NCI-H345 treated with DMSO at 0.1 percent for 48 hours (cell line): ENCODE measurements around the gene ARMC9.
"Not testable (repeated sequence)": the region's sequence is repeated elsewhere in the genome, so short reads cannot be mapped to it uniquely, and the experiment has no call there.

Experiments
- DNase-seq: peaks from one replicate; lab custom pipeline; 2025; ENCODE audit not compliant: unreplicated experiment; lab: John Stamatoyannopoulos, UW

ARMC9 gene

DNA sequence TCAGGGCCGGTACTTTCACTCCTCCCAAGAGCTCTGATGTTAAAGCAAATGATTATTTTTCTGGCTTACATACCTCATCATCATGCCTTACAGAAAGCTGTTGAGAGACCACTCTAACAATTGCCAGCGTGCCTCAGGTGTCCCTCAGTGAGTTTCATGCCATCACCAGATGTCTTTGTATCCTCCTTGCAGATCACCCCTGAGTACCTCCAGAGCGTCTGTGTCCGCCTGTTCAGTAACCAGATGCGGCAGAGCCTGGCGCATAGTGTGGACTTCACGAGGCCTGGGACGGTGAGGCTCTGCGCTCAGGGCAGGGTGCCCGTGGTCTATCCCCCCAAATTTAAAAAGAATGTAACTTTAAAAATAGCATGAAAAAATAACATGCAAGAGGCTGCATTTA is 41.3 kb downstream of the ARMC9 start:
- DNase-seq: no peak

DNA sequence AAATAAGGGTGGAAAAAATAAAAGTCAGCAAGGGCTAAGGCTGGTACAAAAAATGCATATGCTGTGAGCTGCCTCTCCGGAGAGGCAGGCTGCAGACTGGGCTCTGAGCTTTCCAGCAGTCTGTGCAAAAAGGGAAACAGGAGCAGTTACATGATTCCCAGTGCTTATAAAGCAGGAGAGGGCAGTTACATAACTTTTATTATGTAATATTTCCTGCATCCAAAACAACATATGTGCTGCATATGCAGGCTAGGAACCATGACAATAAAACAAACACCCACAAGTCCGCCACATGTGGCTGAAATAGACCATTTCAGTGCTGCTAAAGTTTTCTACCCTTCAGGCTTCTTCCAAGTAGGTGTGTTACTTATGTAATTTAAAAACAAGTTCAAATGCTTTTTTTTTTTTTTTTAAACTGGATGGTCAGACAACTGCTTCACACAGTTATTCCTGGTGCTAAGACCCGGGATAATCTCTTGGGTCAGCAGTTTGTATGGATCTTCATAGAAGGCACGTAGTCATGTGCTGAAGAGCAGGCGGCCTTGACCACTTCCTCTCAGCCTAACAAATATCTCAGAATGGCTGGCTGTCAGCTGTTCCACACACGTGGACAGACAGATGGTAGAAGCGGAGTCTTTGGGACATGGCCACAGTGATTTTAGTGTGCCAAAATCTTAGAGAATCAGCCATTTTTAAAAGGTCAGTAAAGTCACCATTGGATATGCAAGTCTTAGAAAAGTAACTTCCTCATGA is 43.5 kb downstream of the ARMC9 start:
- DNase-seq: no peak

DNA sequence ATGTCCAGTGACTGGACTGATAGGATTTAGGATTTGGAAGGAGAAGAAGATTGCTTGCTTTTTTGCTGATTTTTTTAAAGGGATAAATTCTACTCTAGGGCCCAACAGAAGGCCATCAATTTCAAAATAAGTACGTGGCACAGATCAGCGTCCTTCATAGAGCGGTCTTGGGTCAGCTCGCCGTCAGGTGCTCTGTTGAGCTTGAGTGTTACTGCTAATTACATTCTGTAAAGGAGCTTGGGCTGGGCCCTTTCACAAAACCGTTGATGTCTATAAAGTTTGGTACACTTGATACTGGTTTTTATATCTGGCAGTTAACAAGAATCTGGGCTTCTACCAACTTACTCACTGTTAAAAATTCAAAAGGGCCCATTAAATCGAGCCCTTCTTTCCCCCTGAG is 45.4 kb downstream of the ARMC9 start:
- no peak for DNase-seq

- DNase-seq: no peak
These were observed 46.2 kb downstream of the ARMC9 start for GRCh38 chr2:231244382-231245248.

- DNase-seq: no peak
These were observed 47.0 kb downstream of the ARMC9 start for GRCh38 chr2:231245249-231246094.

DNA sequence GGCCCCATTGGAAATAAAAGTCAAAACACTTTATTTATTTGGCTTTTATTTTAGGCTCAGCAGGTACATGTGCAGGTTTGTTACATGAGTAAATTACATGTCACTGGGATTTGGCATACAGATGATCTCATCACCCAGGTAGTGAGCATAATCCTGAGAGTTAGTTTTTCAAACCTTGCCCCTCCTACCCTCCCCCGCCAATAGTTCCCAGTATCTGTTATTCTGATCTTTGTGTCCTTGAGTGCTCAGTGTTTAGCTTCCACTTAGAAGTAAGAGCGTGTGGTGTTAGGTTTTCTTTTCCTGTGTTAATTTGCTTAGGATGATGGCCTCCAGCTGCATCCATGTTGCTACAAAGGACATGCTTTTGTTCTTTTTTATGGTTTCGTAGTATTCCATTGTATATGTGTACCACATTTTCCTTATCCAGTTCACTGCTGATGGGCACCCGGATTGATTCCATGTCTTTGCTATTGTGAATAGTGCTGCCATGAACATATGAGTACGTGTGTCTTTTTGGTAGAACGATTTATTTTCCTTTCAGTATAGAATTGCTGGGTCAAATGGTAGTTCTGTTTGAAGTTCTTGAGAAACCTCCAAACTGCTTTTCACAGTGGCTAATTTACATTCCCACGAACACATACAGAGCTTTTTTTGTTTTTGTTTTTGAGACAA is 47.9 kb downstream of the ARMC9 start:
- no peak for DNase-seq

GRCh38 chr2:231250146-231250545 is 51.7 kb downstream of the ARMC9 start:
- no peak for DNase-seq

GRCh38 chr2:231250698-231251097 is 52.3 kb downstream of the ARMC9 start:
- no peak for DNase-seq

DNA sequence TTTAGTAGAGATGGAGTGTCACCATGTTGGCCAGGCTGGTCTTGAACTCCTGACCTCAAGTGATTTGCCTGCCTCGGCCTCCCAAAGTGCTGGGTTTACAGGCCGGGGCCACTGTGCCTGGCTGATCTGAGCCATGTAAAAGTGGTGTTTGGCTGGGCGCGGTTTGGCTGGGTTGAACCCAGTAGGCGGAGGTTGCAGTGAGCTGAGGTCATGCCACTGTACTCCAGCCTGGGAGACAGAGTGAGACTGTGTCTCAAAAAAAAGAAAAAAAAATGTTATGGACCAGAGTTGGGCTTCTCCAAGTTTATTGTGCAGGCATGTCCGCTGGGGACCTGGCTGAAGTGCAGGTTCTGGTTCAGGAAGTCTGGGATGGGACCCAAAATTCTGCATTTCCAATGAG is 54.9 kb downstream of the ARMC9 start:
- DNase-seq: not testable (repeated sequence)

DNA sequence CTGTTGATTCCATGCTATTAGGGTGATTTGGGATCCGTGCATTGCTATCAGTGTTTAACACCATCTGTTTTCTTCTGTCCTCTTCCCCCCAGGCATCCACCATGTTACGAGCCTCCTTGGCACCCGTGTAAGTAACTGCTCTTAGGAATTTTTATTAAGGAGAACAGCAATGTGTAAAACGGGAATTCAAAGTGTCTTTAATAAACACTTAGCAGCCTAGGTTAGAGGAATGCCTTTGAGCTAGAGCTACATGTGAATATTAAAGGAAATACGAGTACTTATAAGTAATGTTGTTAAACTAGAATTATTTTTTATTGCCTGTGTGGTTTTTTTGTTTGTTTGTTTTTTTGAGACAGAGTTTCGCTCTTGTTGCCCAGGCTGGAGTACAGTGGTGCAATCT is 58.1 kb downstream of the ARMC9 start:
- DNase-seq: no peak

- no peak for DNase-seq
These were observed 59.3 kb downstream of the ARMC9 start for GRCh38 chr2:231257763-231258162.

DNA sequence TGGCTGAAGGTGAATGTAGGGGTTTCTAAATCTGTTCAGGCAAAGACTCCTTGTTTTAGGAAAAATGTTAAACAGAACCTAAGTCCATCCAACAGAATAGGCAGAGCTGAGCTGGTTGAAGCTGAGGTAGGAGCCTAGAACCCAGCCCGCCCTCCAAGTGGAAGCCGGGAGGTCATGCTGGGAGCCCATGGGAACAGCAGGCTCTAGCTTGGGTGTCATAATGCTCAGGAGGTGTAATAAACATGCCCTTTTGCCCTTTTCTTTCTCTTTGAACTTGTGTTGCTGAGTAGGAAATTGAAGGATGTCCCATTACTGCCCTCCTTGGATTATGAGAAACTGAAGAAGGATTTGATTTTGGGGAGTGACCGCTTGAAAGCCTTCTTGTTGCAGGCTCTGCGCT is 60.3 kb downstream of the ARMC9 start:
- no peak for DNase-seq

- DNase-seq: no peak
These were observed 60.7 kb downstream of the ARMC9 start for GRCh38 chr2:231259104-231259503.

- no peak for DNase-seq
These were observed 62.2 kb downstream of the ARMC9 start for GRCh38 chr2:231260442-231261208.

- DNase-seq: no peak
These were observed 64.8 kb downstream of the ARMC9 start for GRCh38 chr2:231263118-231263831.

- no peak for DNase-seq
These were observed 72.0 kb downstream of the ARMC9 start for GRCh38 chr2:231270221-231271114.

DNA sequence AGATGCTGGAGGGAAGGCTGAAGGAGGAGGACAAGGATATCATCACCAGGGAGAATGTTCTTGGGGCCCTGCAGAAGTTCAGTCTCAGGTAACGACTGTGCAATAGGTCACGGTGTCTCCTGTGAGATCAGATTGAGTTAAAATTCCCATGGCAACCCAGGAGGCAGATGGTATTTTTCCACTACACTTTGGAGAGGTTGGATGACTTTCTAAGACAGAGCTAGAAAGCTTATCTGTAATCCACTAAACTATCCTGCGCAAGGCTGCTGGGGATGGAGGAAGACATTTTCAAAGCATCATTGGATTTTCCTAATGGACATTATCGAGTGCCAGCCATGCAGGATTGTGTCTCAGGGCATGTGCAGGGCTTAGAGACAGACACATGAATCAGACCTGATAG is 74.6 kb downstream of the ARMC9 start:
- DNase-seq: no peak

DNA sequence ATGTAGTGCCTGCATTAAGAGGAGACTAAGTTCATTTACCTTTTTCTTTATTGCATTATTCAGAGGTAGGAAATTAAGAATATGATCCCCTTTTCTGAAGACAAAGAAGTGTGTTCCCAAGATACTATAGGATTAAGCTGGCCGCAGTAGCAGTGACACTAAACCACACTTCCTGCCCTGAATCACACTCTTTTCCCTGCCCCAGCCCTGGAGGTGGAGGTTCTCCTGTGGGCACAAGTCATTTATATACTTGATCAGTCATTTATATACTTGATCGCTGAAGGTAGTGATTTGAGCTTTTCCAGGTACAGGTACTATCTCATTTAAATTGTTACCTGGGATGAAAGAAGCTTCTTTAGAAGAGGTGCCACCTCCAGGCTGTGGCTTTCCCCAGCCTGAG is 78.6 kb downstream of the ARMC9 start:
- no peak for DNase-seq

- no peak for DNase-seq
These were observed 79.5 kb downstream of the ARMC9 start for GRCh38 chr2:231277962-231278361.
